T-helper 1 cell treated with Interleukin-12 subunit alpha and Interleukin-12 subunit beta and Interleukin-4 antibody, amounts not matched to agents 30 μg/mL and 1 μg/mL, for 36 hours (primary cell): ENCODE measurements around the gene KANK3.
"Not testable (repeated sequence)": the region's sequence is repeated elsewhere in the genome, so short reads cannot be mapped to it uniquely, and the experiment has no call there.

ENCODE experiments used
- H3K27ac Mint-ChIP-seq: one replicate; pipeline ENCODE4 v1.8.0; 2021; ENCODE audit warnings: mild to moderate bottlenecking, mixed read lengths
- H3K27me3 Mint-ChIP-seq: one replicate; pipeline ENCODE4 v1.8.0; 2021; ENCODE audit warnings: low read depth, mixed read lengths
- H3K36me3 Mint-ChIP-seq: one replicate; pipeline ENCODE4 v1.8.0; 2021; ENCODE audit warnings: low read depth, mixed read lengths
- H3K4me1 Mint-ChIP-seq: one replicate; pipeline ENCODE4 v1.8.0; 2021; ENCODE audit warnings: low read depth, mixed read lengths
- H3K4me3 Mint-ChIP-seq: one replicate; pipeline ENCODE4 v1.8.0; 2021; ENCODE audit warnings: mild to moderate bottlenecking, moderate library complexity, mixed read lengths
- H3K9me3 Mint-ChIP-seq: one replicate; pipeline ENCODE4 v1.8.0; 2021; ENCODE audit warnings: mixed read lengths

KANK3 gene

GRCh38 chr19:8358948-8359347 lies 15.9 kb upstream of the KANK3 start:
- Mint-ChIP-seq H3K4me3 (no peak overlapping the region), H3K27me3 (peaks cover 14% of the 10 kb centered on the region), H3K9me3 (no peaks in the 10 kb centered on the region), H3K27ac (no peak overlapping the region), H3K4me1 (peaks cover 12% of the 10 kb centered on the region), H3K36me3 (no peaks in the 10 kb centered on the region)

GRCh38 chr19:8357007-8357521 lies 14.0 kb upstream of the KANK3 start:
- H3K4me1 Mint-ChIP-seq, result peaks cover 7% of the 10 kb centered on the region
- H3K36me3 Mint-ChIP-seq, result no peaks in the 10 kb centered on the region
- H3K9me3 Mint-ChIP-seq, result no peaks in the 10 kb centered on the region
- H3K27me3 Mint-ChIP-seq, result peaks cover 8% of the 10 kb centered on the region
- H3K27ac Mint-ChIP-seq, result no peak overlapping the region
- H3K4me3 Mint-ChIP-seq, result no peak overlapping the region

GRCh38 chr19:8355631-8356402 lies 12.8 kb upstream of the KANK3 start:
- Mint-ChIP-seq H3K27ac (no peak overlapping the region), H3K4me1 (peaks cover 8% of the 10 kb centered on the region), H3K9me3 (no peaks in the 10 kb centered on the region), H3K36me3 (no peaks in the 10 kb centered on the region), H3K4me3 (no peak overlapping the region), H3K27me3 (peaks cover 18% of the 10 kb centered on the region)

- H3K27me3 Mint-ChIP-seq, result peaks cover 20% of the 10 kb centered on the region
- H3K4me3 Mint-ChIP-seq, H3K27ac Mint-ChIP-seq, H3K9me3 Mint-ChIP-seq, H3K4me1 Mint-ChIP-seq, H3K36me3 Mint-ChIP-seq: not testable (repeated sequence)
Observed at GRCh38 chr19:8352845-8353244, 9.8 kb upstream of the KANK3 start.

- peaks cover 8% of the 10 kb centered on the region for H3K4me1 Mint-ChIP-seq
- H3K27ac Mint-ChIP-seq, result no peak overlapping the region
- H3K36me3 Mint-ChIP-seq, result no peaks in the 10 kb centered on the region
Observed at GRCh38 chr19:8352134-8352827, 9.2 kb upstream of the KANK3 start.

GRCh38 chr19:8349629-8350372 lies 6.7 kb upstream of the KANK3 start:
- not testable (repeated sequence) for H3K27ac Mint-ChIP-seq, H3K9me3 Mint-ChIP-seq, H3K4me3 Mint-ChIP-seq, H3K36me3 Mint-ChIP-seq, H3K4me1 Mint-ChIP-seq
- peaks cover 24% of the 10 kb centered on the region for H3K27me3 Mint-ChIP-seq

More at GRCh38 chr19:8352134-8352827, 9.2 kb upstream of the KANK3 start:
- Mint-ChIP-seq H3K27me3 (peaks cover 20% of the 10 kb centered on the region), H3K4me3 (no peak overlapping the region), H3K9me3 (no peaks in the 10 kb centered on the region)

- H3K36me3 Mint-ChIP-seq, result no peaks in the 10 kb centered on the region
- no peaks in the 10 kb centered on the region for H3K9me3 Mint-ChIP-seq
- H3K27me3 Mint-ChIP-seq, result peaks cover 45% of the 10 kb centered on the region
- H3K4me3 Mint-ChIP-seq, result peak overlapping the region; percentile 69
- H3K27ac Mint-ChIP-seq, result no peak overlapping the region
- peaks cover 2% of the 10 kb centered on the region for H3K4me1 Mint-ChIP-seq
Observed at GRCh38 chr19:8343483-8343844, 402 bp upstream of the KANK3 start.

- Mint-ChIP-seq H3K27ac (no peak overlapping the region), H3K27me3 (peaks cover 54% of the 10 kb centered on the region), H3K9me3 (no peaks in the 10 kb centered on the region), H3K36me3 (no peaks in the 10 kb centered on the region), H3K4me3 (no peak overlapping the region), H3K4me1 (peaks cover 2% of the 10 kb centered on the region)
Observed at GRCh38 chr19:8342316-8342683, 762 bp downstream of the KANK3 start.

- not testable (repeated sequence) for H3K4me3 Mint-ChIP-seq, H3K9me3 Mint-ChIP-seq, H3K4me1 Mint-ChIP-seq, H3K27ac Mint-ChIP-seq, H3K36me3 Mint-ChIP-seq
- H3K27me3 Mint-ChIP-seq, result peaks cover 55% of the 10 kb centered on the region
Observed at GRCh38 chr19:8341504-8341903, 1.6 kb downstream of the KANK3 start.

GRCh38 chr19:8340341-8341096 lies 2.5 kb downstream of the KANK3 start:
- Mint-ChIP-seq H3K4me1 (peaks cover 3% of the 10 kb centered on the region), H3K27me3 (peaks cover 64% of the 10 kb centered on the region), H3K9me3 (no peaks in the 10 kb centered on the region), H3K27ac (no peak overlapping the region), H3K4me3 (no peak overlapping the region), H3K36me3 (no peaks in the 10 kb centered on the region)

- H3K27ac Mint-ChIP-seq, result no peak overlapping the region
Observed at GRCh38 chr19:8338835-8339234, 4.2 kb downstream of the KANK3 start.

GRCh38 chr19:8337728-8338127 lies 5.3 kb downstream of the KANK3 start:
- Mint-ChIP-seq H3K4me3 (no peak overlapping the region), H3K4me1 (peaks cover 2% of the 10 kb centered on the region), H3K27ac (no peak overlapping the region), H3K36me3 (no peaks in the 10 kb centered on the region), H3K27me3 (peaks cover 58% of the 10 kb centered on the region), H3K9me3 (no peaks in the 10 kb centered on the region)

More at GRCh38 chr19:8338835-8339234, 4.2 kb downstream of the KANK3 start:
- Mint-ChIP-seq H3K9me3 (no peaks in the 10 kb centered on the region), H3K27me3 (peaks cover 66% of the 10 kb centered on the region), H3K4me1 (peaks cover 3% of the 10 kb centered on the region), H3K4me3 (no peak overlapping the region), H3K36me3 (no peaks in the 10 kb centered on the region)

GRCh38 chr19:8336660-8337059 lies 6.4 kb downstream of the KANK3 start:
- H3K4me1 Mint-ChIP-seq, result peaks cover 2% of the 10 kb centered on the region
- no peak overlapping the region for H3K27ac Mint-ChIP-seq
- H3K36me3 Mint-ChIP-seq, result no peaks in the 10 kb centered on the region
- H3K27me3 Mint-ChIP-seq, result peaks cover 50% of the 10 kb centered on the region
- H3K4me3 Mint-ChIP-seq, result no peak overlapping the region
- no peaks in the 10 kb centered on the region for H3K9me3 Mint-ChIP-seq

GRCh38 chr19:8336072-8336569 lies 6.9 kb downstream of the KANK3 start:
- Mint-ChIP-seq H3K4me1 (peaks cover 2% of the 10 kb centered on the region), H3K27ac (peak overlapping the region; percentile 68), H3K36me3 (no peaks in the 10 kb centered on the region), H3K9me3 (no peaks in the 10 kb centered on the region), H3K27me3 (peaks cover 46% of the 10 kb centered on the region), H3K4me3 (peak overlapping the region; percentile 34)
